K562 (cell line): ENCODE measurements around the gene PREB. TPM values are rescaled to one million over a fixed set of nuclear protein-coding genes. Genes with fewer than 3 reads are reported as not detected.

Experiments
- NCOR1 ChIP-seq: fragments of 450-650 bp; IDR thresholded peaks from 2 replicates; pipeline ENCODE4 v1.6.1; 2016; ENCODE audit warnings: mild to moderate bottlenecking, moderate library complexity
- RBFOX2 ChIP-seq: fragments of 200-400 bp; formaldehyde crosslinking; IDR thresholded peaks from 2 replicates; pipeline ENCODE4 v1.6.1; 2017; ENCODE audit warnings: low read depth, mild to moderate bottlenecking, low read length, moderate library complexity
- SAP30 ChIP-seq: fragments of 200-600 bp; sonication (generic); IDR thresholded peaks from 2 replicates; pipeline ENCODE4 v1.6.1; 2012; ENCODE audit warnings: borderline replicate concordance, low read depth, mild to moderate bottlenecking, moderate library complexity, low read length, control low read depth, inconsistent platforms; ENCODE audit not compliant: insufficient read depth, poor library complexity, severe bottlenecking
- TAF15 ChIP-seq: fragments of 200-400 bp; formaldehyde crosslinking; IDR thresholded peaks from 2 replicates; pipeline ENCODE4 v1.6.1; 2017; ENCODE audit warnings: mild to moderate bottlenecking, low read depth, low read length, moderate library complexity
- polyA plus RNA-seq, 8 experiments: library from polyadenylated mRNA; depleted of rRNA in 4 of 8; stranded (reverse) in 5 of 8; unstranded in 3 of 8; fragments of >200 nt; fragmentation: Nextera tagmentation in 2 of 8; fragmentation: Illumina TruSeq in 1 of 8; extraction: Ambion mirVana in 2 of 8; extraction: Trizol in 1 of 8; gene quantifications; 2 replicates each; pipeline versions ENCODE4 v1.2.1 to v1.2.3, GENCODE V29; 2011 to 2014; ENCODE audit warnings: inconsistent platforms in 1 of 8, missing spikeins in 1 of 8
- total RNA-seq, 7 experiments: library from RNA; depleted of rRNA in 6 of 7; stranded (reverse); fragments of >200 nt in 6 of 7; fragmentation: Illumina TruSeq in 2 of 7; extraction: Trizol in 2 of 7; gene quantifications; 2 replicates each; pipeline versions ENCODE4 v1.2.1 to v1.2.3, GENCODE V29; 2011 to 2021; ENCODE audit warnings: low replicate concordance in 1 of 7
- TF ChIP-seq, protein P1 (sequence below): fragments of 250-450 bp; sonication (Bioruptor Pico); IDR thresholded peaks from 2 replicates; pipeline ENCODE4 v1.8.0; 2021; ENCODE audit warnings: moderate library complexity, mild to moderate bottlenecking, inconsistent platforms
- TF ChIP-seq, protein P2 (sequence below): fragments of 250-450 bp; sonication (Bioruptor Pico); IDR thresholded peaks from 2 replicates; pipeline ENCODE4 v1.5.0; 2020; ENCODE audit warnings: mild to moderate bottlenecking, borderline replicate concordance
- TF ChIP-seq, protein P3 (sequence below): fragments of 450-650 bp; conservative IDR thresholded peaks from 2 replicates; pipeline ENCODE4 v1.6.1; 2016; ENCODE audit warnings: missing genetic modification characterization, low read depth, mild to moderate bottlenecking, control low read depth, missing compliant biosample characterization
- TF ChIP-seq, protein P4 (sequence below): sonication (generic); formaldehyde crosslinking; IDR thresholded peaks from 2 replicates; pipeline ENCODE4 v1.8.0; 2022; ENCODE audit warnings: mild to moderate bottlenecking, missing genetic modification reagents

Gene PREB
- total and polyA plus RNA-seq, 9 of the 15 experiments (the other 6 are each of a cell fraction or from before 2014, with no cell fraction given): 35.1 to 84.2 (median 67.2) TPM

DNA sequence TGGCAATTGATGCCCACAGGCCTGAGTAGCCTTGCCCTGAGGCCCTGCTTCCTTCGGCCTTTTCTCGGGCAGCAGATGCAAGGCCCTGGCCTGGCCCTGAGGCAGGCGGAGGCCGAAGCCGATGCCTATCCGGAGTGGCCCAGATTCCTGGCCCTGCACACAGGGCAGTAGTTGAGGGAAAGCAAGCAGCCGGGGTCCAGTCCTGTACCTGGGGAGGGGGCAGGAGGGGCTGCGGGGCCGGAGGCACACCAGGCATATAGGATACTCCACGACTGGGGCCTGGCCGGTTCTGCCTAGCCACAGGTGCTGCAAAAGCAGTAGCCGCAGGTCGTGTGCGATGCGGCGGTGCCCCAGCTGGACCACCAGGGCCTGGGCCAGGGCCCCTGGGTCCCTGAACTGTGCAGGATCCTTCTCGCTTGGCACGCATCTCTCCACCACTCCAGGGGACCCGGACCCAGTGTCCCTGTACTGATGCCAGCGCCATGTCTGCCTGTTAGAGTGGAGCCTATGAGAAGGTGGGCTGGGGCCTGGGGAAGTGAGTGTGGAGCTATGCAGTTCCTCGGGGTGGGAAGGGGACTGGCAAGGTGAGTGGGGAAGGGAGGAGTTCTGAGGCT is 3.0 kb upstream of the PREB start (continued):
- TF ChIP-seq, protein P1, sequence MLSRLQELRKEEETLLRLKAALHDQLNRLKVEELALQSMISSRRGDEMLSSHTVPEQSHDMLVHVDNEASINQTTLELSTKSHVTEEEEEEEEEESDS: no peak
- TF ChIP-seq NCOR1: no peak
- no peak for TF ChIP-seq SAP30
- TF ChIP-seq, protein P2, sequence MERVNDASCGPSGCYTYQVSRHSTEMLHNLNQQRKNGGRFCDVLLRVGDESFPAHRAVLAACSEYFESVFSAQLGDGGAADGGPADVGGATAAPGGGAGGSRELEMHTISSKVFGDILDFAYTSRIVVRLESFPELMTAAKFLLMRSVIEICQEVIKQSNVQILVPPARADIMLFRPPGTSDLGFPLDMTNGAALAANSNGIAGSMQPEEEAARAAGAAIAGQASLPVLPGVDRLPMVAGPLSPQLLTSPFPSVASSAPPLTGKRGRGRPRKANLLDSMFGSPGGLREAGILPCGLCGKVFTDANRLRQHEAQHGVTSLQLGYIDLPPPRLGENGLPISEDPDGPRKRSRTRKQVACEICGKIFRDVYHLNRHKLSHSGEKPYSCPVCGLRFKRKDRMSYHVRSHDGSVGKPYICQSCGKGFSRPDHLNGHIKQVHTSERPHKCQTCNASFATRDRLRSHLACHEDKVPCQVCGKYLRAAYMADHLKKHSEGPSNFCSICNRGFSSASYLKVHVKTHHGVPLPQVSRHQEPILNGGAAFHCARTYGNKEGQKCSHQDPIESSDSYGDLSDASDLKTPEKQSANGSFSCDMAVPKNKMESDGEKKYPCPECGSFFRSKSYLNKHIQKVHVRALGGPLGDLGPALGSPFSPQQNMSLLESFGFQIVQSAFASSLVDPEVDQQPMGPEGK (CRISPR knock-in tag): no peak
- TF ChIP-seq, protein P3, sequence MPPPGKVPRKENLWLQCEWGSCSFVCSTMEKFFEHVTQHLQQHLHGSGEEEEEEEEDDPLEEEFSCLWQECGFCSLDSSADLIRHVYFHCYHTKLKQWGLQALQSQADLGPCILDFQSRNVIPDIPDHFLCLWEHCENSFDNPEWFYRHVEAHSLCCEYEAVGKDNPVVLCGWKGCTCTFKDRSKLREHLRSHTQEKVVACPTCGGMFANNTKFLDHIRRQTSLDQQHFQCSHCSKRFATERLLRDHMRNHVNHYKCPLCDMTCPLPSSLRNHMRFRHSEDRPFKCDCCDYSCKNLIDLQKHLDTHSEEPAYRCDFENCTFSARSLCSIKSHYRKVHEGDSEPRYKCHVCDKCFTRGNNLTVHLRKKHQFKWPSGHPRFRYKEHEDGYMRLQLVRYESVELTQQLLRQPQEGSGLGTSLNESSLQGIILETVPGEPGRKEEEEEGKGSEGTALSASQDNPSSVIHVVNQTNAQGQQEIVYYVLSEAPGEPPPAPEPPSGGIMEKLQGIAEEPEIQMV: no peak
- TF ChIP-seq TAF15: no peak
- no peak for TF ChIP-seq RBFOX2
- TF ChIP-seq, protein P4, sequence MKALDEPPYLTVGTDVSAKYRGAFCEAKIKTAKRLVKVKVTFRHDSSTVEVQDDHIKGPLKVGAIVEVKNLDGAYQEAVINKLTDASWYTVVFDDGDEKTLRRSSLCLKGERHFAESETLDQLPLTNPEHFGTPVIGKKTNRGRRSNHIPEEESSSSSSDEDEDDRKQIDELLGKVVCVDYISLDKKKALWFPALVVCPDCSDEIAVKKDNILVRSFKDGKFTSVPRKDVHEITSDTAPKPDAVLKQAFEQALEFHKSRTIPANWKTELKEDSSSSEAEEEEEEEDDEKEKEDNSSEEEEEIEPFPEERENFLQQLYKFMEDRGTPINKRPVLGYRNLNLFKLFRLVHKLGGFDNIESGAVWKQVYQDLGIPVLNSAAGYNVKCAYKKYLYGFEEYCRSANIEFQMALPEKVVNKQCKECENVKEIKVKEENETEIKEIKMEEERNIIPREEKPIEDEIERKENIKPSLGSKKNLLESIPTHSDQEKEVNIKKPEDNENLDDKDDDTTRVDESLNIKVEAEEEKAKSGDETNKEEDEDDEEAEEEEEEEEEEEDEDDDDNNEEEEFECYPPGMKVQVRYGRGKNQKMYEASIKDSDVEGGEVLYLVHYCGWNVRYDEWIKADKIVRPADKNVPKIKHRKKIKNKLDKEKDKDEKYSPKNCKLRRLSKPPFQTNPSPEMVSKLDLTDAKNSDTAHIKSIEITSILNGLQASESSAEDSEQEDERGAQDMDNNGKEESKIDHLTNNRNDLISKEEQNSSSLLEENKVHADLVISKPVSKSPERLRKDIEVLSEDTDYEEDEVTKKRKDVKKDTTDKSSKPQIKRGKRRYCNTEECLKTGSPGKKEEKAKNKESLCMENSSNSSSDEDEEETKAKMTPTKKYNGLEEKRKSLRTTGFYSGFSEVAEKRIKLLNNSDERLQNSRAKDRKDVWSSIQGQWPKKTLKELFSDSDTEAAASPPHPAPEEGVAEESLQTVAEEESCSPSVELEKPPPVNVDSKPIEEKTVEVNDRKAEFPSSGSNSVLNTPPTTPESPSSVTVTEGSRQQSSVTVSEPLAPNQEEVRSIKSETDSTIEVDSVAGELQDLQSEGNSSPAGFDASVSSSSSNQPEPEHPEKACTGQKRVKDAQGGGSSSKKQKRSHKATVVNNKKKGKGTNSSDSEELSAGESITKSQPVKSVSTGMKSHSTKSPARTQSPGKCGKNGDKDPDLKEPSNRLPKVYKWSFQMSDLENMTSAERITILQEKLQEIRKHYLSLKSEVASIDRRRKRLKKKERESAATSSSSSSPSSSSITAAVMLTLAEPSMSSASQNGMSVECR (CRISPR knock-in tag): no peak
